GM19025 (cell line): ENCODE measurements around the gene AMD1.
"Not testable (repeated sequence)": the region's sequence is repeated elsewhere in the genome, so short reads cannot be mapped to it uniquely, and the experiment has no call there.

Experiments
- ATAC-seq: cut with Tn5 transposase; IDR thresholded peaks from one replicate; pipeline ENCODE4 v1.9.1; 2021; ENCODE audit warnings: mild to moderate bottlenecking, low read depth, moderate library complexity; ENCODE audit not compliant: unreplicated experiment

Gene AMD1

DNA sequence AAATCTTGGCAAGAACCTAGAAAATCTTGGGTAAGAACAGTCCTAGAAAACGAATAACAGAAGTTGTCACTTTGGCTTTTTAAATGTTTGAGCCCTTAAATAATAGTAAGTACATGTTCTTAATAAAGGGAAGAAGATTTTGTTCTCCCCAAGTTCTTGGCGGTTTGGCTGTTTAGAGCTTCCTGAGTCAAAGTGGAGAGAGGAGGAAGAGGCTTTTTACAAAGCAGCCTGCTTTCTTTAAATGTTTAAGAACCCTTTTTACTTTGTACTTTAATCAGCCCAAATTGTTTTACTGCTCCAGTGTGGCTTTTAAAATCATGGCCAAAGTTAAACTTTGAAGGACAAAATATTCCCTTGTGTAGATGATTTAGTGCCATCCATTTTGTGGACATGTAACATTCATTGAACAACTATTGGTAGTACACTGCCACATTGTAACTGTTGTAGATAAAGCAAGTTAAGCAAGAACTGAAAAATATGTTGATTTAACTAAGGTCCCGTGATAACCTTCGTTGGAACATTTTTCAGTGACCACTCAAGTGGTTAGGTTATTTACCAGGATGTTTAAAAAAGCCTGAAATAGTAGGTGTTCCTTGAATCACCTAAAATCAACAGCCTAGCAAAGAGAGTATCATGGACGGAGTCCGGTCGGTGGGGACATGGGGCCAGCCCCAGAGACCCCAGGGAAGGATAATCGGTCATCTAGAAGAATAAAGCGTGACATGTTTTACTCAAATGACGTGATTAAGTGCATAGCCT lies 2.4 kb downstream of the AMD1 start:
- no peak for ATAC-seq

DNA sequence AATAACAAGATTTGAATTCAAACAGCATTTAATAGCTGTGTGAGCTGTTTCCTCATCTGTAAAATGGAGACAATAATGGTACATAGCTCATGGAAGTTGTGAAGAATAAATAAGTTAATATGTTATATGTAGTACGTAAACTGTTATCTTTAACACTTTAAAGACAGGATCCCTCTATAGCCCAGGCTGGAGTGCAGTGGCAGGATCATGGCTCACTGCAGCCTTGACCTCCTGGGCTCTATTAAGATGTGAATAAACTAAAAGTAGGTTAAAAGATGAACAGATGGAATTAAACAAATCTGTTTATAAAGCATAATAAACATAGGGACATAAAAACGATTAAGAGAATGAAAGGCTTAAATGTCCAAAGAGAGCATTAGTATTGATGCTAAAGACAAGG lies 3.0 kb downstream of the AMD1 start:
- ATAC-seq: no peak

DNA sequence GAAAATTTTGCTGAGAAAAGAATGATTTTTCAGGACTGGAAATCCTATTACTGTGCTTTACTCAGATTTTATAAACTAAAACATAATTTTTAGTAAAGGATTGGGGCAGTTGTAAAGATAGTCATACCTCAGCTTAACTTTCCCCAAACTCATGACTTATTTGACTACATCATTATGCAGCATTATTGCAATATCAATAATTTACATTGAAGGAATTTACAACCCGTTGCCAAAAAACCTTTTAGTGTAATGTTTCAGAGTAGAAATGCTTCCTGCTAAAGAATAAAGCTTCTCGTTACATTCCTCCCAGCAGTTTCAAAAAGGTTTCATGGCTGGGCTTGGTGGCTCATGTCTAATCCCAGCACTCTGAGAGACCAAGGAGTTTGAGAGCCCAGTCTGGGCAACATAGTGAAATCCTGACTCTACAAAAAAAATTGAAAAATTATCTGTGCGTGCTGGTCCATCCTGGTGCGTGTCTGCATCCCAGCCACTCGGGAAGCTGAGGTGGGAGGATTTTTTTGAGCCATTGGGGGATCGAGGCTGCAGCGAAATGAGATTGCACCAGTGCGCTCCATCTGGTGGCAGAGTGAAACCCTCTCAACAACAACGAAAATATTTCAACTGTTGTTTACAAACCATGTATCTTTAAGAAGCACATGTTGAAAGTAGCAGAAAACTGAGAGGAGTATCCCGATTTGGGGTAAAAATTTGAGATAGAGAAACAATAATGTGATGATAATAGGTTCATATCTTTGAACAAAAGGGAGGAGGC lies 4.4 kb downstream of the AMD1 start:
- ATAC-seq: no peak

DNA sequence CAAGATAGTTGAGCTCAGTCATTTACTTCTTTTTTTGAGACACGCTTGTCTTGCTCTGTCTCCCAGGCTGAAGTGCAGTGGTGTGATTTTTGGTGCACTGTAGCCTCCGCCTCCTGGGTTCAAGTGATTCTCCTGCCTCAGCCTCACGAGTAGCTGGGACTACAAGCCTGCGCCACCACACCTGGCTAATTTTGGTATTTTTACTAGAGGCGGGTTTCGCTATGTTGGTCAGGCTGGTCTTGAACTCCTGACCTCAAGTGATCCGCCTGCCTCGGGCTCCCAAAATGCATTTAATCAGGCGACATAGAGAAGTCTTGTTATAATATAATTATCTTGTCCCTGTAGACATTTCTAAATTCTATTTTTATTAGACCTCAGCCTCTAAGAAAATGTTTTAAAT lies 6.1 kb downstream of the AMD1 start:
- ATAC-seq: no peak

DNA sequence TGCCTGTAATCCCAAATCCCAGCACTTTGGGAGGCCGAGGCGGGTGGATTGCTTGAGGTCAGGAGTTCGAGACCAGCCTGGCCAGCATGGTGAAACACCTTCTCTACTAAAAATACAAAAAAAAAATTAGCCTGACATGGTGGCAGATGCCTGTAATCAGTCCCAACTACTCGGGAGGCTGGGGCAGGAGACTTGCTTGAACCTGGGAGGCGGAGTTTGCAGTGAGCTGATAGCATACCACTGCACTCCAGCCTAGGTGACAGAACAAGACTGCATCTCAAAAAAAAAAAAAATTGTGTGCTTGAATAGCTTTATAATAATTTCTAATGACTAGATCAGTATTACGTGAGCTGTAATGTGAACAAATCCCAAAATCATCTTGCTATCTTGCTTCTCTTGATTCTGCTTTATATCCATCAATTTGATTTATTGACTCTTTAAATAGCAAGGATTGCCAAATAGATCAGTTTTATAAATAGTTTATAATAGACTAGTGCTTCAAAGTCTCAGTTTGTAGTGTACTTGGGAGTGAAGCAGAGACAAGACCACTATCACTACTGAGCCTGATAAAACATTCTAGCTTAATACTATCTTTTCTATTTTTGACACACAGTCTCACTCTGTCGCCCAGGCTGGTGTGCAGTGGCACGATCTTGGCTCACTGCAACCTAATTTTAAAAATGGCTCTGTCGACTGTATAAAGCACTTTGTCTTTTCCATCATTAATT lies 7.1 kb downstream of the AMD1 start:
- ATAC-seq: no peak

DNA sequence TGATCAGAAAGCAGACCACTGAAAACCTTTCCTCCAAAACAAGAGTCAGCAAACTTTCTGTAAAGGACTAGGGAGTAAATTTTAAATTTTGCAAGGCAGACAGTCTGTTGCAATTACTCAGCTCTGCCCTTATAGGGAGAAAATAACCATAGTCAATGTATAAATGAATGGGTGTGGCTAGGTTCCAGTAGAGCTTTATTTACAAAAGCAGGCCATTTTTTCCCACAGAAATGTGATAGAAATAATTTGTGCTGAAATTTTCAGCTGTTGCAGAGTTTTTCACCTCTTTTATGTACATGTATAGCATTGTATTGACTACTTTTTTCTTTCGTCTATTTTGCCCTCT lies 7.7 kb downstream of the AMD1 start:
- no peak for ATAC-seq

DNA sequence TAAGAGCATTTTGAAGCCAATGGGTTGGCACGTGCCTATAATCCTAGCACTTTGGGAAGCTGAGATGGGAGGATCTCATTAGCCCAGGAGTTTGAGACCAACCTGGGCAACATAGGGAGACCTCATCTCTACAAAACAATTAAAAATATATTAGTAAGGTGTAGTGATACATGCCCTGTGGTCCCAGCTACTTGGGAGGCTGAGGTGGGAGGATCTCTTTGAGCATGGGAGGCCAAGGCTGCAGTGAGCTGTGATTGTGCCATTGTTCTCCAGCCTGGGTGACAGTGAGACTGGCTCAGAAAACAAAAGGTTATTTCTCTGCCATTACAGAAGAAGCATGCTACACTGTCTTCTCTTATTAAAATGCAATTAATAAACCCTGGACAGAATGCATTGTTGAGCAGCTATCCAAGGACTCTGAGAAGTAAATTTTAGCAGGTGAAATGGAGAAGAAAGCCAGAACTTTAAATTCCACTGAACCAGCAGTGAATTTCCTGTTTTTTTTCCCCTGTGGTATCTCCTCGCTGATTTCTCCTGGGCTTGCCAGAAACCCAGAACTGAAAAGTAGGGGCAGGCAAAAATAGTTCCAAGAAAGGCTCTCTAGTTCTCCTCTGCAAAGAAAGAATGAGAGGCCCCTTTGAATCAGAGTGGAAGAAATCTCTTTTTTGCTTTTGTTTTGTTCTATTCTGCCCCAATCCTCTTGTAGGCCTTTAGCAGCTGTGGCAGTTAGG lies 8.4 kb downstream of the AMD1 start:
- no peak for ATAC-seq

DNA sequence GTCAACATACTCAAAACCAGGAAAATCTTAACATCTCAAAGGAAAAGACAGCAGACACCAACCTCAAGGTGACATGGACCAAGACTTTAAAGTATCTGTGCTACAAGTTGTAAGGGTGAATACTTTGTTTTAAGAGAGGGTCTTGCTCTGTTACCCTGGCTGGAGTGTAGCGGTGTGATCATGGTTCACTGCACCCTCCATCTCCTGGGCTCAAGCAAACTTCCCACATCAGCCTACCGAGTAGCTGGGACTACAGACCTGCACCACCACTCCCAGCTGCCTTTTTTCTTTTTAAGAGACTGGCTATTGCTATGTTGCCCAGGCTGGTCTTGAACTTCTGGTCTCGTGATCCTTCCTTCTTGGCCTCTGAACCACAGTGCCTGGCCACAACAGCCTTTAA lies 9.7 kb downstream of the AMD1 start:
- no peak for ATAC-seq

DNA sequence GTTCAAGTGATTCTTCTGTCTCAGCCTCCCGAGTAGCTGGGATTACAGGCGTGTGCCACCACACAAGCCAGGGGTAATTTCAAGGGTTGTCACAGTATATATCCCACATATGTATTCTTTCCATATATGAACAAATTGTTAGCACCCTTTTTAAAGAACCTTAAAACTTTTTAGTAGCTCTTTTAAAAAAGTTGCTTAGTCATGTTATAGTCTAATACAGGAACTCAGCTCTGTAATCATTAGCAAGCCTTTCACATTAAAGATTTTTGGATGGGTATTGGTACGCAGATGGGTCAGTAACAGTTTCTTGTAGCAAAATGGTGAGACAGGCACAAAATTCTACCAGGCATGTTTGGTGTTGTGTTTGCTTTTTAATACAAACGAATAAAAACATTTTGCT lies 10.9 kb downstream of the AMD1 start:
- ATAC-seq: no peak

DNA sequence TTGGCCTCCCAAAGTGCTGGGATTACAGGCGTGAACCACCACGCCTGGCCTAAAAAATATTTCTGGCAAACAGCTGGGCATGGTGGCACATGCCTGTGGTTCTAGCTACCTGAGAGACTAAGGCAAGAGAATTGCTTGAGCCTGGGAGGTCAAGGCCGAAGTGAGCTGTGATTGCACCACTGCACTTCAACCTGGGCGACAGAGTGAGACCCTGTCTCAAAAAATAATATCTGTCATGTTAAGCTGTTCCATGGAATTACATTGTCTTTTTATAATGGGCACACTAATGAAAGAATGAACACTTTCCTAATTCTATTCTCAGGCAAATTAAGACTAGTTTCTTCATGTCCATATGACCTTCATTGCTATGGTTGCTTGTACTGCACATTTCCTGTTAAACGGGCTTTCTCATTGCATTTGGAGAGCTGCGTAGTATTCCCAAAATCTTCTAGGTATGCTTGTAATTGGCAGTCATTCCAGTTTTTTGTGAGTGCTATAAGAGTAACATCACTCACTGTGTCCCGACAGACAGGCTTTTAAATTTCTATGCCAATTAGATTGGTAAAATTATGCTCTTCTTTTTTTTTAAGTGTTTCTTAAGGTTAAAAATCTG lies 12.1 kb downstream of the AMD1 start:
- ATAC-seq: no peak

DNA sequence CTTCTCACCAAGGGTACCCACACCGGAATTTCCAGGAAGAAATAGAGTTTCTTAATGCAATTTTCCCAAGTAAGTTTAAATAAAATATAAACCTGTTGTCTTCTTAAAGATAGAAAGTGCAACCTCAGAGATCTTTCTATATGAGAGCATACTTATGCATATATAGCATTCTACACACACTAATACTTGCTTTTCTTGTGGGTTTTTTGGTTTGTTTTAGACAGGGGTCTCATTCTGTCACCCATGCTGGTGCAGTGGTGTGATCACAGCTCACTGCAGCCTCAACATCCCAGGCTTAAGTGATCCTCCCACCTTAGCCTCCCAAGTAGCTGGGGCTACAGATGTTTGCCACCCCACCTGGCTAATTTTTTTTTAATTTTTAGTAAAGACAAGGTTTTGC lies 15.7 kb downstream of the AMD1 start:
- ATAC-seq: no peak

DNA sequence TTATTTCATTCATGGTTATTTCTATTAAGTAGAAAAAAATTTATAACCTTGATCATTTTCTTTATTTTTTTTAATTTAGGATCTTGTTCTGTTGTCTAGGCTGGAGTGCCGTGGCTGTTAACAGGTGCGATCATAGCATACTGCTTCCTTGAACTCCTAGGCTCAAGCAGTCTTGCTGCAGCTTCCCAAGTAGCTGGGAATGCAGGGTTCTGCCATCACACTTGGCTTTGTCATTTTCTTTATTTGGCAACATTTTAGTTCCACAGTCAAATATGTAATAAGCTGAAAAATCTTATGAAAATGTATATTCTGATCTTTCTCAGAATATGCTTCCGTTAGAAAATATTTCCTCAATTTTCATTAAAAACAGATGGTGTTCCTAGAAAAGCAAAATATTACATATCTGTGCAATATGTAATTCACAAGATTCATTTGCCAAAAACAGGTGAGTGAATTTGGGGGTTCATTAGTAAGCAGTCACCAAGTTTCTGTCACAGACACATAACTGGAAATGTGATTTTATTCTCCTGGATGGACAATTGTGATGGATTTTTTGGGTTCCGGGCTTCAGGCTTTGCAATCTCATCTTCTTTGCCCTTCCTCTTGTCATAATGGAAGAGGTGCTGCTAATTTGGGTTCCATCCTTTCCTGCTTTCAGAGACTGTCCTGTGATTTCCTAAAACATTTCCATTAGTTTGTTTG lies 21.5 kb downstream of the AMD1 start:
- ATAC-seq: no peak

DNA sequence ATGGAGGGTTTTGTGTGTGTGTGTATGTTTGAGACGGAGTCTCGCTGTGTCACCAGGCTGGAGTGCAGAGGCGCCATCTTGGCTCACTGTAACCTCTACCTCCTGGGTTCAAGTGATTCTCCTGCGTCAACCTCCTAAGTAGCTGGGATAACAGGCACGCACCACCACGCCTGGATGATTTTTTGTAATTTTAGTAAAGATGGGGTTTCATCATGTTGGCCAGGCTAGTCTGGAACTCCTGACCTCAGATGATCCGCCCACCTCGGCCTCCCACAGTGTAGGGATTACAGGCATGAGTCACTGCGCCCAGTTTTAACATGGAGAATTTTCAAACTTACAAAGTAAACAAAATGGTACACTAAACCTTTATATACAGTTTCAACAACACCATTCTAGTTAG lies 22.8 kb downstream of the AMD1 start:
- ATAC-seq: no peak

DNA sequence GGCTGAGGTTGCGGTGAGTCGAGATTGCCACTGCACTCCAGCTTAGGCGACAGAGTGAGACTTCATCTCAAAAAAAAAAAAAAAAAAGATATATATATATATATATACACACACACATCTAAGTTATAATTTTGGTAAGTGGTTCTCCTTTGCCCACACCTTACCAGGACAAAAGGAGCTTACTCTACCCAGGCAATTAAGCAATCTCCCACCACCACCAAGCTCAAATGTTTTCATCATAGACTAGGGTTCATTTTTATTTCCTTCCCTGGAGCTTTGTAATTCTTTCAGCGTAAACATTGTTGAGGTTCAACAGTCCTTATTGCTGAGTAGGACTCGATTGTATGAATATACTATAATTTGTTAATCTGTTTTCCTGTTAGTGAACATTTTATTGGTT lies 23.5 kb downstream of the AMD1 start:
- ATAC-seq: no peak

DNA sequence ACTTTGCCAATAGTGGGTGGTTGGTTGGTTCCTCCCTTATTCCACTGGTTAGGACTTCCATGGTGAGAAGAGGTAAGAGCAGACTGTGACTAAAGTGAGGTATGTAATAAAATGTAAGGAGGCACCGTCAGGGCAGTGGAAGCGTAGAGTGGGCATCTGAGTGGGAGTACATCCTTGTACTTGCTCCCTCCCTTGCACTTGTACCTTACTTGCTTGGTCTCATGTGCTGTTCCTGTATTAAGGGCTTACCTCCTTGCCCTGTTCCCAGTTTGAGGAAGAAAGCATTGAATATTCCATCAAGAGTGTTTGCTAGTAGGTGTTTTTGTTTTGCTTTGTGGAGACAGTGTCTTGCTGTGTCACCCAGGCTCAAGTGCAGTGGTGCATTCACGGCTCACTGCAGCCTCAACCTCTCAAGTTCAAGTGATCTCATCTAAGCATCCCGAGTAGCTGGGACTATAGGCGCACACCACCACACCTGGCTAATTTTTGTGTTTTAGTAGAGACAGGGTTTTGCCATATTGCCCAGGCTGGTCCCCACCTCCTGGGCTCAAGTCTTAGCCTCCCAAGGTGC lies 25.5 kb downstream of the AMD1 start:
- no peak for ATAC-seq

DNA sequence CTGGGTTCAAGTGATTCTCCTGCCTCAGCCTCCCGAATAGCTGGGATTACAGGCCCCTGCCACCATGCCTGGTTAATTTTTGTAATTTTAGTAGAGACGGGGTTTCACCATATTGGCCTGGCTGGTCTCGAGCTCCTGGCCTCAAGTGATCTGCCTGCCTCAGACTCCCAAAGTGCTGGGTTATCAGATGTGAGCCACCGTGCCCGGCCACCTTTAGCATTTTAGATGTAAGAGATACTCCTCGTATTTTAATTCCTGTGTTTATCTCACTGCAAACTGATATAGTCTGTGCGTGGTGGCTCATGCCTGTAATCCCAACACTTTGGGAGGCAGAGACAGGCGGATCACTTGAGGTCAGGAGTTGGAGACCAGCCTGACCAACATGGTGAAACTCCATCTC lies 27.0 kb downstream of the AMD1 start:
- ATAC-seq: not testable (repeated sequence)

DNA sequence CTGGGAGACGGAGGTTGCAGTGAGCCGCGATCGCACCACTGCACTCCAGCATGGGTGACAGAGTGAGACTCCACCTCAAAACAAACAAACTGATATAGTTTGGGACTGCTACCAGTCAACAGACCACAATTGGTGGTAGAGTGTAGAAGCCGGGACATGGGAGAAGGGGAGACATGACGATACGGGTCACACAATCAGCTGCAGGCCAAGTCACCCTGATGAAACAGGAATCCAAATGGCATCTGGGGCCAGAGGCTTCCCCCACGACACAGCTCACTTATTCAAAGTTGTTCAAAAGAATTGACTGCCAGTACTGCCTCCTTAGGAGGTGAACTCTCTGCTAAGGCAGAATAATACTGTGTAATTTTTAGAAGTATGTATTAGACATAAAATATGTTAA lies 27.5 kb downstream of the AMD1 start:
- no peak for ATAC-seq

DNA sequence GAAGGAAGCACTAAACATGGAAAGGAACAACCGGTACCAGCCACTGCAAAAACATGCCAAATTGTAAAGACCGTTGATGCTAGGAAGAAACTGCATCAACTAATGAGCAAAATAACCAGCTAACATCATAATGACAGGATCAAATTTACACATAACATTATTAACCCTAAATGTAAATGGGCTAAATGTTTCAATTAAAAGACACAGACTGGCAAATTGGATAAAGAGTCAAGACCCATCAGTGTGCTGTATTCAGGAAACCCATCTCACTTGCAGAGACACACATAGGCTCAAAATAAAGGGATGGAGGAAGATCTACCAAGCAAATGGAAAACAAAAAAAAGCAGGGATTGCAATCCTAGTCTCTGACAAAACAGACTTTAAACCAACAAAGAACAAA lies 31.7 kb downstream of the AMD1 start:
- ATAC-seq: not testable (repeated sequence)

DNA sequence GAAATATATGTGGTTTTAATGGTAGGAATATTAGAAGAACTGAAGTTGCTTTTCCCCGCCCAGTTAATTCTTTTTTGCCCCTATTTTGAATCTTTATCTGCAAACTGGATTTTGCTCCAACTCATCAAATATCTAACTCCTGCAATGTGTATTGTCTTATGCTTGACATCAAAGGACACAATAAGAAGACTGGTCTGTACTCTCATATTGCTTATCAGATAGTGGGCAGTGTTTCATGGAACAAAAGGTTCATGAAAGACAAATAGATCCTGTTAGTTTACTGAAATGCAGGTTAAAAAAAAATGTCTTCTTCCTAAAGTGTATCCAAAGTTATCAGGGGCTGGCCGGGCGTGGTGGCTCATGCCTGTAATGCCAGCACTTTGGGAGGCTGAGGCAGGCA lies 56.2 kb downstream of the AMD1 start:
- ATAC-seq: no peak

DNA sequence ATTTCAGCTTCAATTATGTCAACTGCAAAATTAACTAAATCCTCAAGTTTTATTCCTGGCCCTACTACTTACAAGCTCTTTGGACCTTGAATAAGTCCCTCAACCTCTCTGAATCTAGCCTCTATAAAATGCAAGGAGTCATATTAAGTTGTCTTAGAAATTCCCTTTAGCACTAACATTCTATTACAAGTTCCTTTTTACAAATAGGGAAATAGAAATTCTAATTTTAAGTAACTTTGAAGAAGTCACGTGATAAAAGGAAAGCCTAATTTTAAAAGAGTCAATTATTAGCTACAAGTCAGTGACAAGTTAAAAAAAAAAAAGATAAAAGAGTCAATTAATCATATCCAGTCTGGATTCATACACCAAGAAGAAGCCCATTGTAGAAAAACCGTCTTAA lies 59.3 kb downstream of the AMD1 start:
- ATAC-seq: no peak
